GM21447 (cell line): ENCODE data around the gene GALNT7.
"Not testable (repeated sequence)": the region's sequence is repeated elsewhere in the genome, so short reads cannot be mapped to it uniquely, and the experiment has no call there.

ENCODE experiments used
- ATAC-seq: cut with Tn5 transposase; IDR thresholded peaks from one replicate; pipeline ENCODE4 v1.9.1; 2021; ENCODE audit not compliant: unreplicated experiment

Gene GALNT7

GRCh38 chr4:173165706-173166105 lies 2.9 kb upstream of the GALNT7 start:
- ATAC-seq, result no peak

GRCh38 chr4:173166491-173166890 lies 2.1 kb upstream of the GALNT7 start:
- ATAC-seq, result no peak

- peak; percentile 24 for ATAC-seq
Measured at GRCh38 chr4:173167758-173168395, 734 bp upstream of the GALNT7 start.

GRCh38 chr4:173169178-173169427 lies 492 bp downstream of the GALNT7 start:
- ATAC-seq, result no peak

GRCh38 chr4:173169428-173170181 lies 994 bp downstream of the GALNT7 start:
- peak; percentile 49 for ATAC-seq

- no peak for ATAC-seq
Measured at GRCh38 chr4:173170182-173170778, 1.7 kb downstream of the GALNT7 start.

GRCh38 chr4:173171098-173171497 lies 2.5 kb downstream of the GALNT7 start:
- no peak for ATAC-seq

- ATAC-seq, result no peak
Measured at GRCh38 chr4:173171987-173172386, 3.4 kb downstream of the GALNT7 start.

- no peak for ATAC-seq
Measured at GRCh38 chr4:173174184-173174583, 5.6 kb downstream of the GALNT7 start.

GRCh38 chr4:173174594-173175012 lies 6.0 kb downstream of the GALNT7 start:
- ATAC-seq, result no peak

- ATAC-seq, result no peak
Measured at GRCh38 chr4:173176010-173176409, 7.4 kb downstream of the GALNT7 start.

- ATAC-seq, result no peak
Measured at GRCh38 chr4:173177232-173177631, 8.6 kb downstream of the GALNT7 start.

- no peak for ATAC-seq
Measured at GRCh38 chr4:173178144-173178543, 9.5 kb downstream of the GALNT7 start.

GRCh38 chr4:173181848-173182247 lies 13.2 kb downstream of the GALNT7 start:
- ATAC-seq, result peak; percentile 45

- ATAC-seq, result no peak
Measured at GRCh38 chr4:173182403-173182802, 13.8 kb downstream of the GALNT7 start.

GRCh38 chr4:173183659-173184247 lies 15.1 kb downstream of the GALNT7 start:
- ATAC-seq, result not testable (repeated sequence)

GRCh38 chr4:173185847-173186510 lies 17.4 kb downstream of the GALNT7 start:
- peak; percentile 47 for ATAC-seq

GRCh38 chr4:173187732-173188131 lies 19.1 kb downstream of the GALNT7 start:
- ATAC-seq, result no peak

GRCh38 chr4:173188648-173189047 lies 20.0 kb downstream of the GALNT7 start:
- no peak for ATAC-seq

GRCh38 chr4:173189117-173189693 lies 20.6 kb downstream of the GALNT7 start:
- ATAC-seq, result no peak

GRCh38 chr4:173191623-173192041 lies 23.0 kb downstream of the GALNT7 start:
- ATAC-seq, result no peak
